NCI-H1417 treated with DMSO at 0.1 percent for 48 hours (cell line): ENCODE measurements around the gene TBRG4.

Experiments used
- DNase-seq: peaks from one replicate; lab custom pipeline; 2025; lab: John Stamatoyannopoulos, UW

Gene TBRG4

DNA sequence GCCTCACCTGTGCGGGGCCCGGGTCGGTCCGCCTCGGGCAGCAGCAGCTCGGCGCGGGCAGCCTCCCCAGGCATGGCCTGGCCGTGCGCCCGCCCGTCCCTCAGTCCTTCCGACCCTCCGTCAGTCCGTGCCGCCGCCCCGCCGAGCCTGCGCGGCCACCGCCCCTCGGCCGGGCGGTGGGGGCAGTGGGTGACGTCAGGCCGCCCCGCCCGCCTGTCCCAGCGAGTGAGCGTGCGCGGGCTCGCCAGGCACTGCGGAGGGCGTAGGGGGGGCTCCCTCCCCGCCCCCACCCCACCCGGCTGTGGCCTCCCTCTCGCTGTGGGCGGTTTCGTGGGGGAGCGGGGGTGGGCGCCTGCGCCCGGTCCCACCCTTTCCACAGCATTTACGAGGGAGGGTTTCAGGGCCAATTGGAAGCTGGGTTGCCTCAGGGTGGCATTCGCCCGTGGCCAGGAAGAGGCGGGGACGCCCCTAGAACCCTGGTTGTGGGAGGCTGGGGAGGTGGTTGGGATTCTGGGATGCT lies 22.6 kb downstream of the TBRG4 start, which contains the start of gene NACAD:
TSS of gene NACAD (minus strand) at position 149 of the 520 bp plus-strand sequence. CDS start at position 74, 75 bp downstream.
- no peak for DNase-seq

GRCh38 chr7:45088146-45088701 lies 23.3 kb downstream of the TBRG4 start:
- DNase-seq: no peak

- DNase-seq: no peak
Observed at GRCh38 chr7:45087301-45088145, 24.0 kb downstream of the TBRG4 start.

DNA sequence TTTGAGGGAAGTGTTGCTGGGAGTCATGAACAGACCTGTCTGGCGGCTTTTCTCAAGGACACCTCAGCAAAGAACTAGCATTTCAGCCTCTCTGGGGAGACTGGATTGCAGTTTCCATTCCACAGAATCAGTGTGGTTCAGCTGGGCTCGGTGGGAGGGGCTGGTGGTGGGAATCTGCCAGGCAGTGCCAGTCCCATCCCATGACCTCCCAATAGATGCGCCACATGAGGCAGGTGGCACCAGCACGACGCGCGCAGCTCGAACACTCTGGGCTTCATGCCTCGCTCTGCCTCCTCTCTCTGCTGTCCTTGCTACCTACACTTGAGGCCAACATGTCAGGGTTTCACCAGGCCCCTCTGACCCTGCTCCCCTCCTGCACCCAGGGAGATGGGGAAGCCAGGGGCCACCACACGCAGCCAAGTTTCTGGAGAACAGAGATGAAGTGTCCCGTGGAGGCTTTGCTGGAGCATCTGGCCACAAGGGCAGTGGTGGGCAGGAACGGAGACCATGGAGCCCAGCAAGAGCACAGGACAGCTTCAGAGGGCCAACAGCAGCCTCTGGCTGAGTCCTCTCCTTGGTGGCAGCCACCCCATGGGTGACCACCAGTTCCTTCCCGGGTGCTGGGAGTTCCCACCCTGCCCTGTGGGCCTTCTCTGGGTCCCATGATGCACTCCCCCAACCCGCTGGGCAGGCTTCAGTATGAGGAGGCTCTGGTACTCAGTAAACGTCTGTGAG lies 25.0 kb downstream of the TBRG4 start:
- no peak for DNase-seq

DNA sequence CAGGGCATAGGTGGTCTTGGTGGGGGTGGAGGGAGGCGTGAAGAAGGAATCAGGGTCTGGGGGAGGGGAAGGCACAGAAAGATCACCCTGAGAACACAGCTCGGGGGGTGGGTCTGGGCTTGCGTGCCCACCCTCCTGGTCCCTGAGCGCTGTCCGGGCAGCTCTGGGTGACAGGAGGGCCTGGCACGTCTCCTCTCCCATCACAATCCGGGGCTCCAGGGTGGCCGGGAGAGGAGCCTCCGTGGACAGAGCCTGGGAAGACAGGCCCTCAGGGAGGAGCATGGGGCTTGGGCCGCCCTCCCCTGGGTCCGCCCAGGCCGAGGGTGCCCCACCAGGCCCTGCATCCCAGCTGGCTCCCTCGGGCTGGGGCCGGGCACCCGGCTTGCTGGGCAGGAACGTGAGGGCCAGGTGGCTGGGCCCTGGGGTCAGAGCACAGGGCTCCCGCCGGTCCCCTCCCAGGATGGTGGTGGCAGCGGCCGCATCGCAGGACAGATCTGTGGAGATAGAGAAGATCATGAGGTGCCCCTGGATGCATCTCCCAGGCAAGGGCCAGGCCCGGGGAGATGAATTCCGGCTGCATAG lies 25.8 kb downstream of the TBRG4 start:
- DNase-seq: no peak

GRCh38 chr7:45084901-45085618 lies 26.4 kb downstream of the TBRG4 start:
- DNase-seq: no peak

DNA sequence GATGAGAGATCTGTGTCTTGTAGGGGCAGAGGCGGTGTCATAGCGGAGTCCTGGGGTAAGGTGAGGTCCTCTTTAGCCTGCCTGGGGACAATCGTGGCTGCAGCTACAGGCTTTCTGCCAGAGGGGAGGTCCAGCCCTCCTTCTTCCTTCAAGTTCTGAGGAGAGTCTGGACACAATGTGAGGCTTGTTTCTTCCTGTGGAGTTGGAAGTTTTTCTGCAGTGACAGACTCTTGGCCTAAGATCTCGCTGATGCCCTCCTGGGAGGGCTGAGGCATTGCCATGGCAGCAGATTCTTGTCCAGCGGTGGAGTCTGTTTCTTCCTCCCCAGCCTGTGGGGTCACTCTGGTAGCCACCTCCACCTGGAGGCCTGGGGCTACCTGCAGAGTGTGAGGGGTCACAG lies 27.2 kb downstream of the TBRG4 start:
- DNase-seq: no peak

- DNase-seq: no peak
Observed at GRCh38 chr7:45082831-45083331, 28.6 kb downstream of the TBRG4 start.

- no peak for DNase-seq
Observed at GRCh38 chr7:45082031-45082830, 29.3 kb downstream of the TBRG4 start.

- no peak for DNase-seq
Observed at GRCh38 chr7:45081670-45081974, 29.9 kb downstream of the TBRG4 start.

GRCh38 chr7:45080958-45081669 lies 30.4 kb downstream of the TBRG4 start:
- DNase-seq: no peak

DNA sequence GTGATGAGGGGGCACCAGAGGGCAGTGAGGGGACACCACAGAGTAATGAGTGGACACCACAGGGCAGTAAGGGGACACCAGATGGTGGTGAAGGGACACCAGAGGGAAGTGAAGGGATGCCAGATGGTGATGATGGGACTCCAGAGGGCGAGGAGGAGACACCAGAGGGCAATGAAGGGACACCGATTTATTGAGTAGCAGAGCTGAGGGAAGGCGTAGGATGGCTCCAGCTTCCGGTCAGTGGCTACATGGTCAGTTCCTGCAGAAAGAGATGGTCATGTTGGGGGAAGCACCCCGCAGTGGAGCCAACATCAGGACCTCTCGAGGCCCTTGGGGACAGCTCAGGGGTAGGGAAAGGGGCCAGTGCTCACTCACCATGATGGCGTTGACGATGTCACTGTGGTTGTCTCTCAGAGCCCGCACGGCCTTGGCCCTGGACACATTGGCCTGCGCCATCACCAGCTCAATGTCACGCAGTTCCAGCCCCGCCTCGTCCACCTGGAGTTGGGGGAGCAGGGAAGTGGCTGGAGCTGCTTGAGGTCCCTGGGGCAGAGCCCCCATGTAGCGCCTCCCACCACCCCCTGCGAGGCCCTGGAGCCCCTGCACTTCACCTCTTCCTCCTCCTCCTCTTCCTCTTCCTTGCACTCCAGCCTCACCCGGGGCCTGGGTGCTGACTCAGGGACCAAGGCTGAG lies 31.1 kb downstream of the TBRG4 start:
- DNase-seq: no peak

GRCh38 chr7:45078125-45078681 lies 33.3 kb downstream of the TBRG4 start:
- no peak for DNase-seq

DNA sequence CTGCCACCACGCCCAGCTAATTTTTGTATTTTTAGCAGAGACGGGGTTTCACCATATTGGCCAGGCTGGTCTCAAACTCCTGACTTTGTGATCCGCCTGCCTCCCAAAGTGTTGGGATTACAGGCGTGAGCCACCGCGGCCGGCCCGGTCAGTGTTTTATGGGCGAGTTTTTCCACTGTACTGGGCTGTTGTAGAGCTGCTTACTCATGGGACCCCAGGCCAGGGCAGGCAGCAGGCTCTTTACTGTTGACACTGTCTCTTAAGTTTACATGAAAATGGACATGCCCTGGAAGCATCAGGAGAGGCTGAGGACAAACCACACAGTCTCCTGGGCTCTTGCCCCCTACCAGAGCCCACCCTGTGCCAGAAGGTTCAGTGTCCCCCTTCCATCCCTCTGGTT lies 33.9 kb downstream of the TBRG4 start:
- no peak for DNase-seq

GRCh38 chr7:45076946-45077345 lies 34.6 kb downstream of the TBRG4 start:
- no peak for DNase-seq

- no peak for DNase-seq
Observed at GRCh38 chr7:45075871-45076796, 35.4 kb downstream of the TBRG4 start.

DNA sequence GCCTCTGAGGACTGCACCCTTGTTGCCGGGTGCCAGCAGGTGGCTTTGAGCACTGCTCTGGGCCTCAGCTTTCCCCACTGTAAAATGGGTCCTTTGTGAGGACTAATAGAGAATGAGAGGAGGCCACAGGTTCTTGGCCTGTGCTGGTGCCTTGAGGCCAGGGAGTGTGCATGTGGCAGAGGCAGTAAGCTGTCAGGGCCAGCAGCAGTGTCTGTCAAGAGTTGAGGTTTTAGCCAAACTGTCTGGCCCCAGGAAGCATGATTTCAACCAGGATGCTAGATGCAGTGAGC lies 36.2 kb downstream of the TBRG4 start:
- DNase-seq: no peak
